SJCRH30 (cell line): ENCODE measurements around the gene PCK1. TPM values are rescaled to one million over a fixed set of nuclear protein-coding genes. Genes with fewer than 3 reads are reported as not detected.

Source experiments
- DNase-seq, 2 experiments: peaks; one replicate each; pipeline ENCODE4 v3.0.0-alpha.2; 2015 to 2020
- H3K27ac ChIP-seq: fragments of 250-450 bp; sonication (Bioruptor Pico); 2 replicates; pipeline ENCODE4 v1.5.1; 2020; ENCODE audit warnings: mild to moderate bottlenecking, moderate library complexity
- H3K27me3 ChIP-seq: fragments of 250-450 bp; sonication (Bioruptor Pico); 2 replicates; pipeline ENCODE4 v1.5.1; 2020; ENCODE audit warnings: mild to moderate bottlenecking, moderate library complexity
- H3K36me3 ChIP-seq: fragments of 250-450 bp; sonication (Bioruptor Pico); 2 replicates; pipeline ENCODE4 v1.5.1; 2020; ENCODE audit warnings: mild to moderate bottlenecking, moderate library complexity
- H3K4me1 ChIP-seq: fragments of 250-450 bp; sonication (Bioruptor Pico); 2 replicates; pipeline ENCODE4 v1.5.1; 2020; ENCODE audit warnings: mild to moderate bottlenecking, moderate library complexity
- H3K4me3 ChIP-seq: fragments of 250-450 bp; sonication (Bioruptor Pico); 2 replicates; pipeline ENCODE4 v1.5.1; 2020; ENCODE audit warnings: mild to moderate bottlenecking, moderate library complexity
- H3K9me3 ChIP-seq: fragments of 250-450 bp; sonication (Bioruptor Pico); replicated peaks from 2 replicates; pipeline ENCODE4 v1.5.1; 2020; ENCODE audit warnings: mild to moderate bottlenecking, moderate library complexity
- total RNA-seq: library from RNA; depleted of rRNA; stranded (reverse); fragments of >200 nt; shearing (Covaris generic); gene quantifications from 2 replicates; pipeline ENCODE4 v1.2.3, GENCODE V29; 2014

Gene PCK1
- total RNA-seq, 1 experiment from 2014 or later, result not detected

DNA sequence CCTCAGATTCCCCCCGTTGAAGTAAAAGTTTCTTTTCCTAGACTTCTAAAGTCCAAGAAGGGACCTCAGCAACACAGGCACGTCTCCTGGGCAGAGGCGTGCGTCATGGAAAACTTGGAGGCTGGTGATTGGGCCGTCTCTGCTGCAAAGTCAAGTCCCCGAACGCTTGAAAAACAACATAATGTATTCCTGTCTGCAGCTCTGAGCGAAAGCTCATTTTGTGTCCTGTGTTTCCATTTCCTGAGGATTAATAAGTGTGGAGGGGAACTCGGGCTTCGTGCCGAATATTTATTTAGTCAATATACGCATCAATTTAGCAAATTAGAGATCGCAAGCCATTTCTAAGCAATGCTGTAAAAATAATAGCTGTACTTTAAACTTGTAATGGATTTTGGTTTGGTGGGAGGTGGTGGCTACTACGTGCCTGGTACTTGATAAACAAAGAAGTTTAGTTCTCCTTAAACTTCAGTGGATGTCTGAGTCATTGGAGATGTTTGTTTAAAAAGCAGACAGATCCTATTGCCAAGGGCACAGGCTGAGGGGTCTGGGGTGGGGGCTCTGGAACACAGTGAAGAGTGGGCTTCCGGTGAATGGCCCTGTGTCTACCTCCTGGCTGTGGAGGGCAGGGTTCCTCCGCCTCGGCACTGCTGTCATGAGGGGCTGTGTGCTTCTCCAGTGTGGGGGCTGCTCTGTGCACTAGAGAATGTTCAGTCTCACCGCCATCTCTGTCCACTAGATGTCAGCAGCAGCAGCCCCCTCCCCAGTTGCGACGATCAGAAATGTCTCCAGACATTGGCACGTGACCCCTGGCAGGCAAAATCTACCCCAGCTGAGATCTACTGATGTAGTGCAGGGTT lies 21.8 kb downstream of the PCK1 start:
- H3K27me3 ChIP-seq, result peaks cover 29% of the 10 kb centered on the region
- peaks cover 6% of the 10 kb centered on the region; the same call in 1 of the 2 replicates for H3K4me1 ChIP-seq
- peak; percentile 60 to 77 for DNase-seq
- H3K27ac ChIP-seq, result no peak overlapping the region
- H3K9me3 ChIP-seq, result no peaks in the 10 kb centered on the region
- H3K36me3 ChIP-seq, result no peaks in the 10 kb centered on the region
- H3K4me3 ChIP-seq, result peak overlapping the region; percentile 19; the same call in 1 of the 2 replicates

DNA sequence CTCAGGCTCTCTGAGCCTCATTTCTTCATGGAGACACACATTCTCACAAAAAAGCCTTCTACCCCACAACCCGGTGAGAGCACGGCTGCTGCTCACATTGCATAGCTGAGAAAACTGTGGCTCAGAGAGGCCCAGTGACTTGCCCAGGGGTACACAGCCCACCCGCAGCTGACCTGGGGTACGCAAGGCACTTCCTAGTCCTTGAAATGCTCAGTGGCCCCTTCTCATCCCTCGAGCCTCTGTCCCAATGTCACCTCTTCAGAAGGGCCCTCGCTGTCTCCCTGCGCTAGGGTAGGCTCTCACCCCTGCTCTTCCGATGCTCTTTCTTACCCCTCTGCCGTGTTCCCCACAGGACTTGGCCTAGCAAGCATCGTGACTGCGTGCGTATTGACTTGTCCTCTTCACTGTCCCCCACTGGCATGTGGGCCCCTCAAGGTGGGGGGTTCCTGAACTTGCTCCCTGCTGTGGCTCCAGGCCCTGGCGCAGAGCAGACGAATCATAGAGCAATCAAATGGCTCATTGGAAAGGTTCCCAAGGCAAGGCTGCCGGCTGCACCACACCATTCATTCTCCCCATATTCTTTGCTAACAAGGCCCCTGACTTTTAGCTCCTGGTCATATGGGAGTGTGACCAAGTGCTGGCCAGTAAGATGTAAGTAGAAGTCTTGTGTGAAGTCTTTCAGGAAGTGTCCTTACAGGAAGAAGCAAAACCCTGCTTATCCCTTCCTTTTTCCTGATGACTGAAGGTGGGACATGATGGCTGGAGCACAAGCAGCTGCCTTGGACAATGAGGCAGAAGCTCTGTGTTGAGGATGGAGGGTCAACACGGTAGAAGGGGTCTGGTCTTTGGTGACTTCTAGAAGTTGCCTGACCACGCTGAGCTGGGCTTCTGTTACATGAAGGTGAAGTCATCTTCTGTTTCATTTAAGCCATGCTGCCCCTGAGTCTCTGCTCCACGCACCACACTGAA lies 22.7 kb downstream of the PCK1 start:
- H3K36me3 ChIP-seq, result no peaks in the 10 kb centered on the region
- H3K4me1 ChIP-seq, result peaks cover 6% of the 10 kb centered on the region; the same call in 1 of the 2 replicates
- peaks cover 3% of the 10 kb centered on the region; the same call in 1 of the 2 replicates for H3K9me3 ChIP-seq
- peaks cover 24% of the 10 kb centered on the region for H3K27me3 ChIP-seq
- H3K4me3 ChIP-seq, result no peak overlapping the region
- no peak for DNase-seq
- no peak overlapping the region for H3K27ac ChIP-seq

- H3K27ac ChIP-seq, result no peak overlapping the region
Observed at GRCh38 chr20:57584768-57585461, 24.0 kb downstream of the PCK1 start.

DNA sequence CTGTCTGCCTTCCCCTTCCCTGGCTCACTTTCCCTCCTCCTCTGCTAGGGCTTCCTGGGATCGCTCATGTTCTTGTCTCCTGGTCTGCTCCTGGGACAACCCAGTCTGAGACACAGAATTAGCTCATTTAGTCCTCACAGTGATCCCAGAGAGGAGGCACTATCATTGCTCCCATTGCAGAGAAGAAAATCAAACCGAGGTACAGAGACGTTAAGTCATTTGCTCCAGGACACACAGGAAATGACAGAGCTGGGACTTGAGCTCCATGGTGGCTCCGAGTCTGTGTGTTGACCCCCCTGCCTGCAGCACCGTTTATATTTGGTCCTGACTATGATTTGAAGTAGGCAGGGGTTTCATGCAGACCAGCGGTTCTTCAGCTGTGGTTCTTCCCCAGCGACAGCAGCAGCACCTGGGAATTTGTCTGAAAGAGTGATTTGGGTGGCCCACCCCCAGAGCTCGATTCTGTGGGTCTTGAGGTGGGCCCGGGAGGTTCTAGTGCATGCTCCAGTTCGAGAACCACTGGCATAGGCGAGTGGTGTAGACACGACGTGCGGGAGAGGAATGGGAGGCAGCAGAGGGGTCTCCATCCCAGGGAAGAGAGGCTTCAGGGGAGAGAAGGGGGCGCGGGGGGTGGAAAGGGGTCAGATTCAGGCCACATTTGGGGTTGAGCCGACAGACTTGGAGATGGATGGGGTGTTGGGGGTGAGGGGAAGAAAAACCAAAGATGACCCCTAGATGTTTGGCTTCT lies 24.7 kb downstream of the PCK1 start:
- no peak for DNase-seq
- H3K4me3 ChIP-seq, result no peak overlapping the region
- H3K9me3 ChIP-seq, result peaks cover 3% of the 10 kb centered on the region; the same call in 1 of the 2 replicates
- H3K36me3 ChIP-seq, result no peaks in the 10 kb centered on the region
- H3K27ac ChIP-seq, result no peak overlapping the region
- peaks cover 6% of the 10 kb centered on the region; the same call in 1 of the 2 replicates for H3K4me1 ChIP-seq
- H3K27me3 ChIP-seq, result peaks cover 9% of the 10 kb centered on the region

More at GRCh38 chr20:57584768-57585461, 24.0 kb downstream of the PCK1 start:
- Histone ChIP-seq H3K36me3 (no peaks in the 10 kb centered on the region), H3K4me3 (no peak overlapping the region), H3K9me3 (peaks cover 3% of the 10 kb centered on the region; the same call in 1 of the 2 replicates), H3K27me3 (peaks cover 16% of the 10 kb centered on the region), H3K4me1 (peaks cover 6% of the 10 kb centered on the region; the same call in 1 of the 2 replicates)
- DNase-seq, result peak in 1 of 2 experiments; percentile 64

GRCh38 chr20:57586370-57586793 lies 25.5 kb downstream of the PCK1 start:
- no peak overlapping the region for H3K27ac ChIP-seq
- H3K4me1 ChIP-seq, result peaks cover 6% of the 10 kb centered on the region; the same call in 1 of the 2 replicates
- no peak overlapping the region for H3K4me3 ChIP-seq
- H3K9me3 ChIP-seq, result peaks cover 3% of the 10 kb centered on the region; the same call in 1 of the 2 replicates
- H3K36me3 ChIP-seq, result no peaks in the 10 kb centered on the region
- DNase-seq, result no peak
- peaks cover 2% of the 10 kb centered on the region for H3K27me3 ChIP-seq

- H3K4me3 ChIP-seq, result no peak overlapping the region
- no peak for DNase-seq
- peaks cover 6% of the 10 kb centered on the region; the same call in 1 of the 2 replicates for H3K4me1 ChIP-seq
- peaks cover 3% of the 10 kb centered on the region; the same call in 1 of the 2 replicates for H3K9me3 ChIP-seq
- H3K27me3 ChIP-seq, result no peaks in the 10 kb centered on the region; the same call in 1 of the 2 replicates
- H3K36me3 ChIP-seq, result no peaks in the 10 kb centered on the region
- no peak overlapping the region for H3K27ac ChIP-seq
Observed at GRCh38 chr20:57586943-57587277, 26.0 kb downstream of the PCK1 start.

- Histone ChIP-seq H3K4me1 (peaks cover 6% of the 10 kb centered on the region), H3K36me3 (no peaks in the 10 kb centered on the region), H3K27me3 (no peaks in the 10 kb centered on the region), H3K4me3 (no peak overlapping the region), H3K9me3 (peaks cover 3% of the 10 kb centered on the region; the same call in 1 of the 2 replicates), H3K27ac (no peak overlapping the region)
- no peak for DNase-seq
Observed at GRCh38 chr20:57587278-57587988, 26.5 kb downstream of the PCK1 start.

DNA sequence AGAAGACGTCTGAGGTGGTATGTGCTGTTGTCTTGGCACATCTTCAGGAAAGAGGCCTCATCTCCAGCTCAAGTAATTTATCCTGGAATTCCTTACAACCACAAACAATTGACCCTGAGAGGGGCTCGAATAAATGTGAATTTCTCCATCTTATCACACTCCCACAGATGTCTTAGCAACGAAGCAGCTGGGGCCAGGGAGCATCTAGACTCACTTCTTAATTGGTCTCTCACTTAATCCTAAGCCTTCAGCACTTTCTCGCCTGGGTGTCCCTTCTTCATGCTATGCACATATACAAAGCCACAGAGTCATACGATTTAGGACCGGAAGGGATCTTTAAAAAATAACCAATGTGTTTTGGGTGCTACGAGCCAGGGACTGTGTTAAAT lies 27.1 kb downstream of the PCK1 start:
- Histone ChIP-seq H3K4me3 (no peak overlapping the region), H3K27ac (no peak overlapping the region), H3K9me3 (peaks cover 3% of the 10 kb centered on the region; the same call in 1 of the 2 replicates), H3K4me1 (peaks cover 12% of the 10 kb centered on the region), H3K27me3 (no peaks in the 10 kb centered on the region), H3K36me3 (no peaks in the 10 kb centered on the region)
- no peak for DNase-seq

DNA sequence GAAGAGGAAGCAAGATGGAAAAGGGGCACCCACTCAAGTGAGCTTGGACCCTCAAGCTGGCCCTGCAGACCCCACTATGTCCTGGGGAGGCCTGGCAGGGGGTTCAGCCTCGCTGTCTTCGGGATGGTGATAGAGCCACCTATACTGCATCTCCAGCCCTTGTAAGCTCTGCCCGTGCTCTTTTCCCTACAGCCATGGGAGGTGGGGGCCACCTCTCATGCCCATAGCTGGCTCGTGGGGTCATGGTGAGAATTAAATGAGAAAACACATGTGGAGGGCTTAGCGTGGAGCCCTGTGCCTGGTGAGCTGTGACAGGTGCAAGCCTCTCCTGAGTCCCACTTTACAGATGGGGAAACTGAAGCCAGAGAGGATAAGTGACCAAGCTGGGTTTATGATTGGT lies 27.7 kb downstream of the PCK1 start:
- Histone ChIP-seq H3K27me3 (no peaks in the 10 kb centered on the region), H3K27ac (no peak overlapping the region), H3K9me3 (peaks cover 3% of the 10 kb centered on the region; the same call in 1 of the 2 replicates), H3K4me1 (peaks cover 13% of the 10 kb centered on the region), H3K4me3 (no peak overlapping the region), H3K36me3 (no peaks in the 10 kb centered on the region)
- DNase-seq, result no peak

- no peak overlapping the region for H3K4me3 ChIP-seq
- H3K27me3 ChIP-seq, result no peaks in the 10 kb centered on the region
- H3K4me1 ChIP-seq, result peaks cover 13% of the 10 kb centered on the region
- H3K9me3 ChIP-seq, result peaks cover 3% of the 10 kb centered on the region; the same call in 1 of the 2 replicates
- H3K36me3 ChIP-seq, result no peaks in the 10 kb centered on the region
- no peak overlapping the region for H3K27ac ChIP-seq
- DNase-seq, result no peak
Observed at GRCh38 chr20:57589123-57589727, 28.3 kb downstream of the PCK1 start.

GRCh38 chr20:57589728-57590484 lies 29.0 kb downstream of the PCK1 start:
- Histone ChIP-seq H3K4me3 (no peak overlapping the region), H3K9me3 (peaks cover 3% of the 10 kb centered on the region; the same call in 1 of the 2 replicates), H3K36me3 (no peaks in the 10 kb centered on the region), H3K4me1 (peaks cover 16% of the 10 kb centered on the region), H3K27me3 (no peaks in the 10 kb centered on the region), H3K27ac (no peak overlapping the region)
- DNase-seq, result no peak
